ENCODE measurements around the gene CHL1.

The CHL1 gene

GRCh38 chr3:394775-395174, 198.2 kb downstream of the CHL1 start:
- H3K36me3 ChIP-seq (ENCODE audit: control insufficient read depth in 4 of 4, insufficient read depth in 4 of 4, low read length in 3 of 4): no peaks in the 10 kb centered on the region
- no peaks in the 10 kb centered on the region for H3K4me1 ChIP-seq (ENCODE audit: control extremely low read depth in 1 of 4, control insufficient read depth in 4 of 4, insufficient read depth in 4 of 4, low read length in 3 of 4)
- WGBS (ENCODE audit: insufficient coverage): 80% methylated on average over 1 of the region's 4 CpGs
- peaks cover 0 to 2% (median 0%) of the 10 kb centered on the region in 5 experiments for H3K27me3 ChIP-seq (replicated peaks in 2 of 5; ENCODE audit: control insufficient read depth in 4 of 5, insufficient read depth in 5 of 5, low read length in 4 of 5)
- no peak overlapping the region for H3K4me3 ChIP-seq (ENCODE audit: control insufficient read depth in 1 of 7, extremely low read depth in 1 of 7, insufficient read depth in 4 of 7, low read depth in 2 of 7, low read length in 6 of 7)
- no peaks in the 10 kb centered on the region for H3K9me3 ChIP-seq (ENCODE audit: control extremely low read depth in 1 of 5, control insufficient read depth in 4 of 5, insufficient read depth in 2 of 5, low read depth in 1 of 5, low read length in 4 of 5)
- DNase-seq: no peak
- H3K27ac ChIP-seq (ENCODE audit: insufficient read depth in 1 of 2, low read depth in 1 of 2, low read length in 2 of 2, poor library complexity in 1 of 2, severe bottlenecking in 2 of 2): no peak overlapping the region
- ChIA-PET CTCF (interaction anchor here (1.3 kb wide), 1 partner anchor 19 kb away, joined by 3 read pairs; no protein-coding TSS in a partner anchor), POLR2A (no interaction called here)

- POLR2A ChIA-PET: no interaction called here
- H3K27ac ChIP-seq (ENCODE audit: insufficient read depth in 1 of 2, low read depth in 1 of 2, low read length in 2 of 2, poor library complexity in 1 of 2, severe bottlenecking in 2 of 2): no peak overlapping the region
- DNase-seq: no peak
- no peaks in the 10 kb centered on the region for H3K4me1 ChIP-seq (ENCODE audit: control extremely low read depth in 1 of 4, control insufficient read depth in 4 of 4, insufficient read depth in 4 of 4, low read length in 3 of 4)
- 100% methylated on average over 1 of the region's 3 CpGs for WGBS (ENCODE audit: insufficient coverage)
- CTCF ChIA-PET: interaction anchor here (1.3 kb wide), 1 partner anchor 18 kb away, joined by 3 read pairs; no protein-coding TSS in a partner anchor
- H3K4me3 ChIP-seq (ENCODE audit: control insufficient read depth in 1 of 7, extremely low read depth in 1 of 7, insufficient read depth in 4 of 7, low read depth in 2 of 7, low read length in 6 of 7): no peak overlapping the region
- H3K27me3 ChIP-seq (replicated peaks in 2 of 5; ENCODE audit: control insufficient read depth in 4 of 5, insufficient read depth in 5 of 5, low read length in 4 of 5): peaks cover 0 to 2% (median 0%) of the 10 kb centered on the region in 5 experiments
- no peaks in the 10 kb centered on the region for H3K9me3 ChIP-seq (ENCODE audit: control extremely low read depth in 1 of 5, control insufficient read depth in 4 of 5, insufficient read depth in 2 of 5, low read depth in 1 of 5, low read length in 4 of 5)
- no peaks in the 10 kb centered on the region for H3K36me3 ChIP-seq (ENCODE audit: control insufficient read depth in 4 of 4, insufficient read depth in 4 of 4, low read length in 3 of 4)
Observed at GRCh38 chr3:396293-396692, 199.7 kb downstream of the CHL1 start.

GRCh38 chr3:399647-400046, 203.1 kb downstream of the CHL1 start:
- Histone ChIP-seq H3K27me3 (replicated peaks in 2 of 5; ENCODE audit: control insufficient read depth in 4 of 5, insufficient read depth in 5 of 5, low read length in 4 of 5) (no peaks in the 10 kb centered on the region), H3K9me3 (ENCODE audit: control extremely low read depth in 1 of 5, control insufficient read depth in 4 of 5, insufficient read depth in 2 of 5, low read depth in 1 of 5, low read length in 4 of 5) (no peaks in the 10 kb centered on the region), H3K4me3 (ENCODE audit: control insufficient read depth in 1 of 7, extremely low read depth in 1 of 7, insufficient read depth in 4 of 7, low read depth in 2 of 7, low read length in 6 of 7) (no peak overlapping the region), H3K27ac (ENCODE audit: insufficient read depth in 1 of 2, low read depth in 1 of 2, low read length in 2 of 2, poor library complexity in 1 of 2, severe bottlenecking in 2 of 2) (no peak overlapping the region), H3K4me1 (ENCODE audit: control extremely low read depth in 1 of 4, control insufficient read depth in 4 of 4, insufficient read depth in 4 of 4, low read length in 3 of 4) (no peaks in the 10 kb centered on the region), H3K36me3 (ENCODE audit: control insufficient read depth in 4 of 4, insufficient read depth in 4 of 4, low read length in 3 of 4) (no peaks in the 10 kb centered on the region)
- POLR2A ChIA-PET: no interaction called here
- CTCF ChIA-PET: no interaction called here
- 100% methylated on average over 3 of the region's 6 CpGs for WGBS (ENCODE audit: insufficient coverage)
- no peak for DNase-seq

- no peak overlapping the region for H3K27ac ChIP-seq (ENCODE audit: insufficient read depth in 1 of 2, low read depth in 1 of 2, low read length in 2 of 2, poor library complexity in 1 of 2, severe bottlenecking in 2 of 2)
- ChIA-PET POLR2A (no interaction called here), CTCF (no interaction called here)
- H3K9me3 ChIP-seq (ENCODE audit: control extremely low read depth in 1 of 5, control insufficient read depth in 4 of 5, insufficient read depth in 2 of 5, low read depth in 1 of 5, low read length in 4 of 5): no peaks in the 10 kb centered on the region
- H3K36me3 ChIP-seq (ENCODE audit: control insufficient read depth in 4 of 4, insufficient read depth in 4 of 4, low read length in 3 of 4): no peaks in the 10 kb centered on the region
- WGBS (ENCODE audit: insufficient coverage): 96% methylated on average over 4 of the region's 4 CpGs
- no peak overlapping the region for H3K4me3 ChIP-seq (ENCODE audit: control insufficient read depth in 1 of 7, extremely low read depth in 1 of 7, insufficient read depth in 4 of 7, low read depth in 2 of 7, low read length in 6 of 7)
- H3K4me1 ChIP-seq (ENCODE audit: control extremely low read depth in 1 of 4, control insufficient read depth in 4 of 4, insufficient read depth in 4 of 4, low read length in 3 of 4): no peaks in the 10 kb centered on the region
- H3K27me3 ChIP-seq (replicated peaks in 2 of 5; ENCODE audit: control insufficient read depth in 4 of 5, insufficient read depth in 5 of 5, low read length in 4 of 5): peaks cover 0 to 5% (median 0%) of the 10 kb centered on the region in 5 experiments
- DNase-seq: no peak
Observed at GRCh38 chr3:403826-404225, 207.3 kb downstream of the CHL1 start.

- Histone ChIP-seq H3K9me3 (ENCODE audit: control extremely low read depth in 1 of 5, control insufficient read depth in 4 of 5, insufficient read depth in 2 of 5, low read depth in 1 of 5, low read length in 4 of 5) (no peaks in the 10 kb centered on the region), H3K27ac (ENCODE audit: insufficient read depth in 1 of 2, low read depth in 1 of 2, low read length in 2 of 2, poor library complexity in 1 of 2, severe bottlenecking in 2 of 2) (no peak overlapping the region), H3K4me3 (ENCODE audit: control insufficient read depth in 1 of 7, extremely low read depth in 1 of 7, insufficient read depth in 4 of 7, low read depth in 2 of 7, low read length in 6 of 7) (no peak overlapping the region), H3K4me1 (ENCODE audit: control extremely low read depth in 1 of 4, control insufficient read depth in 4 of 4, insufficient read depth in 4 of 4, low read length in 3 of 4) (no peaks in the 10 kb centered on the region), H3K36me3 (ENCODE audit: control insufficient read depth in 4 of 4, insufficient read depth in 4 of 4, low read length in 3 of 4) (no peaks in the 10 kb centered on the region), H3K27me3 (replicated peaks in 2 of 5; ENCODE audit: control insufficient read depth in 4 of 5, insufficient read depth in 5 of 5, low read length in 4 of 5) (peaks cover 0 to 16% (median 0%) of the 10 kb centered on the region in 5 experiments)
- ChIA-PET CTCF (no interaction called here), POLR2A (no interaction called here)
- 90% methylated on average over 2 of the region's 4 CpGs for WGBS (ENCODE audit: insufficient coverage)
- no peak for DNase-seq
Observed at GRCh38 chr3:409011-409410, 212.4 kb downstream of the CHL1 start.

- ChIA-PET POLR2A (no interaction called here), CTCF (no interaction called here)
- H3K4me1 ChIP-seq (ENCODE audit: control extremely low read depth in 1 of 4, control insufficient read depth in 4 of 4, insufficient read depth in 4 of 4, low read length in 3 of 4): no peaks in the 10 kb centered on the region
- no peaks in the 10 kb centered on the region for H3K36me3 ChIP-seq (ENCODE audit: control insufficient read depth in 4 of 4, insufficient read depth in 4 of 4, low read length in 3 of 4)
- DNase-seq: no peak
- no peak overlapping the region for H3K4me3 ChIP-seq (ENCODE audit: control insufficient read depth in 1 of 7, extremely low read depth in 1 of 7, insufficient read depth in 4 of 7, low read depth in 2 of 7, low read length in 6 of 7)
- no peaks in the 10 kb centered on the region for H3K9me3 ChIP-seq (ENCODE audit: control extremely low read depth in 1 of 5, control insufficient read depth in 4 of 5, insufficient read depth in 2 of 5, low read depth in 1 of 5, low read length in 4 of 5)
- H3K27ac ChIP-seq (ENCODE audit: insufficient read depth in 1 of 2, low read depth in 1 of 2, low read length in 2 of 2, poor library complexity in 1 of 2, severe bottlenecking in 2 of 2): no peak overlapping the region
- 52% methylated on average over 2 of the region's 2 CpGs for WGBS (ENCODE audit: insufficient coverage)
- peaks cover 0 to 16% (median 0%) of the 10 kb centered on the region in 5 experiments for H3K27me3 ChIP-seq (replicated peaks in 2 of 5; ENCODE audit: control insufficient read depth in 4 of 5, insufficient read depth in 5 of 5, low read length in 4 of 5)
Observed at GRCh38 chr3:411226-411625, 214.7 kb downstream of the CHL1 start.

DNA sequence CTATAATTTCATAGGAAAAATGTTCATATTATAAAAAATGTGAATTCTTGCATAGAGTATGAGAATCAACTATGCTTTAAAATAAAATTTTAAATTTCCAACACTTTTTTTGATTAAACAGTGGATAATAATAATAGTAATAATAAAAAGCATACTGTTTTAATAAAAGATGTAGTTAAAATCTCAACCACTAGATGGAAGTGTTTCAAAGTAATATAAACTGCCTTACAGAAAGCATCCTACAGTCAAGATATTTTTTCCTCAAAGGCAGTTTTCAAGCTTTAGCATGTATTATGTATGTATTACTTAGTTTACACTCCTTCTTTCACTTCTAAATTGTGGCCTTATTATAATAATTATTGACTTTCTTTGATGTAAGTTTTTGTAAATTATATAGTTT, 217.5 kb downstream of the CHL1 start:
- Histone ChIP-seq H3K36me3 (ENCODE audit: control insufficient read depth in 4 of 4, insufficient read depth in 4 of 4, low read length in 3 of 4) (no peaks in the 10 kb centered on the region), H3K4me3 (ENCODE audit: control insufficient read depth in 1 of 7, extremely low read depth in 1 of 7, insufficient read depth in 4 of 7, low read depth in 2 of 7, low read length in 6 of 7) (no peak overlapping the region), H3K27me3 (replicated peaks in 2 of 5; ENCODE audit: control insufficient read depth in 4 of 5, insufficient read depth in 5 of 5, low read length in 4 of 5) (peaks cover 0 to 12% (median 0%) of the 10 kb centered on the region in 5 experiments), H3K27ac (ENCODE audit: insufficient read depth in 1 of 2, low read depth in 1 of 2, low read length in 2 of 2, poor library complexity in 1 of 2, severe bottlenecking in 2 of 2) (no peak overlapping the region), H3K4me1 (ENCODE audit: control extremely low read depth in 1 of 4, control insufficient read depth in 4 of 4, insufficient read depth in 4 of 4, low read length in 3 of 4) (no peaks in the 10 kb centered on the region), H3K9me3 (ENCODE audit: control extremely low read depth in 1 of 5, control insufficient read depth in 4 of 5, insufficient read depth in 2 of 5, low read depth in 1 of 5, low read length in 4 of 5) (no peaks in the 10 kb centered on the region)
- peak; percentile 0 to 15 (median 9) for DNase-seq
- CTCF ChIA-PET: interaction anchor here (0.7 kb wide), 1 partner anchor 19 kb away, joined by 3 read pairs; no protein-coding TSS in a partner anchor
- POLR2A ChIA-PET: no interaction called here

Measured in common myeloid progenitor, CD34-positive (primary cell).